8988T (cell line): Measurements from ENCODE around the gene MYDGF.

ENCODE experiments used
- DNase-seq: peaks from one replicate; pipeline ENCODE4 v3.0.0; 2011

MYDGF gene

DNA sequence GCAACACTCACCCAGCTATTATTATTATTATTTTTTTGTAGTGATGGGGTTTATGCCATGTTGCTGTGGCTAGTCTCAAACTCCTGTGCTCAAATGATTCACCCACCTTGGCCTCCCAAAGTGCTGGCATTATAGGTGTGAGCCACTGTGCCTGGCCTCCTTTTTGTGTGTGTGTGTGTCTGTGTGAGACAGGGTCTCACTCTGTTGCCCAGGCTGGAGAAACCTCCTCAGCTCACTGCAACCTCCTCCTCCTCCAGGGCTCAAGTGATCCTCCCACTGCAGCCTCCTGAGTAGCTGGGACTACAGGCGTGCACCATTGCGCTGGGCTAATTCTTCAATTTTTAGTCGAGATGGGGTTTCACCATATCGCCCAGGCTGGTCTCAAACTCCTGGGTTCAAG, 3.6 kb upstream of the MYDGF start:
- DNase-seq, result no peak

DNA sequence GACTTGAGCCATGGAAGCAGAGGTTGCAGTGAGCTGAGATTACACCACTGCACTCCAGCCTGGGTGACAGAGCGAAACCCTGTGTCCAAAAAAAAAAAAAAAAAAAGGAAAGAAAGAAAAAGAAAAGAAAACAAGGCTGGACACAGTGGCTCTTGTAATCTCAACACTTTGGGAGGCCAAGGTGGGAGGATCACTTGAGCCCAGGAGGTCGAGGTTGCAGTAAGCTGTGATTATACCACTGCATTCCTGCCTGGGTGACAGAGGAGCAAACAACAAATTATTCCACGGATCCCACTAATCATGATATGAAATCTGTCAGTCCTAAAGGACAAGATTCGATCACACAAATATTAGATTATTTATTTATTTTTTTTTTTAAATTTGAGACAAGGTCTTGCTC, 3.1 kb upstream of the MYDGF start:
- DNase-seq, result no peak

DNA sequence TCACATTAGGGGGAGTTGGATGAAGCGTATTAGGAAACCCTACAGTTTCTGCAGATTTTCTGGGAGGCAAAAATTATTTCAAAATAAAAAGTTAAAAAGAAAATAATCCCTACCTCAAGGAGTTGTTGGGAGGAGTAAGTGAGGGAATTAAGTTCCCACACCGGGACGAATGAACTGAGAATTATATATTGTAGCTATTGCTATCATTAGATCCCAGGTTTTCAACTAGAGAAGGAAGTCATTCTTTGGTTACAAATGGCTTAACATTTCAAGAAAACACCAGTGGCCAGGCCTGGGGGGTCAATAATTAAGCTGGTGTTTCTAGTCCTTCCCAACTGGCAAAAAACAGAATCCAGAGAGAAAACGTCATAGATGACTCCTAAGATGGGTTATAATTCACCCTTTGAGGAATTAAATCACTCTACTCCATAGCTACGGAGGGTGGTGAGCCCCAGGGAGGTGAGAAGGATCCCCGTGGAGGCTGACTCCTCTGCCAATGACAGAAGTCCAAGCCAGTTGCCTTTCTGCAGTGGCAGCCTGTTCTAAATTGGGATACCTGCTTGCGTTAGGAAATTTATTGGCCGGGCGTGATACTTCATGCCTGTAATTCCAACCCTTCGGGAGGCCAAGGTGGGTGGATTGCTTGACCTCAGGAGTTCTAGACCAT, 1.2 kb upstream of the MYDGF start:
- no peak for DNase-seq

DNA sequence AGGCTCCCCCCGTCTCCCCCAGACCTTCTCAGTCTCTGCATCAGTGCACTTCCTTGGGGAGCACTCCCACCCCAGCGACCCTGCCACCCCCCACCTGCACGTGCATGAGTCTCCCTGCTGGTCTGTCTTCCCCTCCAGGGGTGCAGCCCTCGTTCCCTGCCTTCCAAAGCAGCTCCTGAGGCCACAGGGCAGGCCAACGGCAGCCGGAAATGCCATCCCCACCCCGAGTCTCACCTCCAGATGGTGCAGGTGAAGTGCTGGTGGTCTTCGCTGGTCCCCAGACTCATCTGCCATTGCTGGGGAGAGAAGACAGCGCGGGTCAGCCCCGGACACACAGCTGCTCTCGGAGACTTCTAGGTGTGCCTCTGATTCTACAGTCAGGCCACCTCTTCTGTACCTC, 5.5 kb downstream of the MYDGF start:
- DNase-seq, result no peak

DNA sequence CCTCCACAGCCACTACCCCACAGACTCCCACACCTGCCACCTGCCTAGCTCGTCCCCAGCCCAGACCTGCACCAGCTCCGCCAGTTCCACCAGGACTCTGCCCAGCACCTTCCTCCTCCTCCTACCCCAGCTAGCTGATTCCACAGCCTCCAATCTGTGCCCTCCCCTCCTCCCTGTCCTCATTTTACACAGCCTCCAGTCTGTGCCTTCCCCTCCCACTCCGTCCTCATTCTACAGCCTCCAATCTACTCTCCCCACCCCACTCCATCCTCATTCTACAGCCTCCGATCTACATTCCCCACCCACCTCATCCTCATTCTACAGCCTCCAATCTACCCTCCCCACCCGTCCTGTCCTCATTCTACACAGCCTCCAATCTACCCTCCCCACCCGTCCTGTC, 7.3 kb downstream of the MYDGF start:
- DNase-seq, result no peak

DNA sequence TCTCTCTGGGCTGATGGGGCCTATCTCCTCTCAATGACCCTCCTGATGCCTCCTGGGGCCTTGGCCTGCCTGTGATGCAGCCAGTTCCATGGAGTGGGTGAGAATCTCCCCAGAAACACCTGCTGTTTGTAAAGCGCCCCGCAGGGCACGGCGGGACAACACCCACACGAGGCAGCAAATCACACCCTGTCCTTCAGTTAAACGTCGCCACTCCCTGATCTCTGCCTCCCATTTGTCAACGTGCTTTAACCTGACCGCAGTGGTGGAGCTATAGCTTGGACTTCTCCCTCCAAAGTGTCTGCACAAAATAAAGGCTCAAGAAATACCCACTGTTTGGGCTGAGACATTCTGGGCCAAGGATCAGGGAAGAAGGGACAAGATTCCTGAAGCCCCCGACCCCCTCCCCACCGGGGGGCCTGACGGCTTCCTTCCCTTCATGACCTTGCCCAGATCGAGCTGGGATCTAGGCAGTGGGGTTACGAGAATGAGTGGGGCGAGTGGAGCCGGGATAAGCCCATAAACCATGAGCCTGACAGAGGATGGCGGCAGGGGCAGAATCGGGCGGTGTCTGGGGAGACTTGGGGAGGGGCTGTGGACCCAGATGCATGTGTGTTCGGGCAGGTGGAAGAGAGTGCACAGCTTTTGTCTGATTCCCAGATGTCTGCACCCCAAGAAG, 8.0 kb downstream of the MYDGF start:
- no peak for DNase-seq

DNA sequence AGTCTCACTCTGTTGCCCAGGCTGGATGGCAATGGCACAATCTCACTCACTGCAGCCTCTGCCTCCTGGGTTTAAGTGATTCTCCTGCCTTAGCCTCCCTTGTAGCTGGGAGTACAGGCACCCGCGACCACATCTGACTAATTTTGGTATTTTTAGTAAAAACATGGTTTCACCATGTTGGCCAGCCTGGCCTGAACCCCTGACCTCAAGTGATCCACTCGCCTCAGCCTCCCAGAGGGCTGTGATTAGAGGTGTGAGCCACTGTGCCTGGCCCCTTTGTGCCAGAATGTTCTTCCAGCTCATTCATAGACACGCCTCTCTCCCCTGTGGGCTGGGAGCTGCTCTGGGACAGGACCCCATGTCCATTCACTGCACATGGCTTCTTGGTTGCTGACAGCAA, 9.1 kb downstream of the MYDGF start:
- no peak for DNase-seq

DNA sequence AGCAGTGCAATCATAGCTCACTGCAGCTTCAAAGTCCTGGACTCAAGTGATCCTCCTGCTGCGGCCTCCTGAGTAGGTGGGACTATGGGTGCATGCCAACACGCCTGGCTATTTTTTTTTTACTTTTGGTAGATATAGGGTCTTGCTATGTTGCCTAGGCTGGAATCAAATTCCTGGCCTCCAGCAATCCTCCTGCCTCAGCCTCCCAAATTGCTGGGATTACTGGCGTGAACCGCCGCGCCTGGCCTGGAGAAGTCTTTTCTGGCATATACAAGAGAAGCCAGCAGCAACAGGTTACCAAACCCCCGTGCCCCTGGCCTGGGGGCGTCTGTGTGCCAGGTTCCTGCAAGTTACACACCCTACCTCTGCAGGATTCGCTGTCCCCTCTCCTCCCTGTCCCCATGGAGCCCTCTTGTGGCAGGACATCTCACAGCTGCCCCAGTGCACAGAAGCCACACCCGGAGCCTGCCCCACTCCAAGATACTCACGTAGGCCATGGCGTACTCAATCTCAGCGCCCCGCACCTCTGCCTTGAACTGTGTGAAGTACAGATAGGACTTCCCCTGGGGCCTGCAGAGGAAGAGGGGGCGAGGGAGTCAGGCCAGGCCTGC, 9.9 kb downstream of the MYDGF start:
- DNase-seq, result no peak

DNA sequence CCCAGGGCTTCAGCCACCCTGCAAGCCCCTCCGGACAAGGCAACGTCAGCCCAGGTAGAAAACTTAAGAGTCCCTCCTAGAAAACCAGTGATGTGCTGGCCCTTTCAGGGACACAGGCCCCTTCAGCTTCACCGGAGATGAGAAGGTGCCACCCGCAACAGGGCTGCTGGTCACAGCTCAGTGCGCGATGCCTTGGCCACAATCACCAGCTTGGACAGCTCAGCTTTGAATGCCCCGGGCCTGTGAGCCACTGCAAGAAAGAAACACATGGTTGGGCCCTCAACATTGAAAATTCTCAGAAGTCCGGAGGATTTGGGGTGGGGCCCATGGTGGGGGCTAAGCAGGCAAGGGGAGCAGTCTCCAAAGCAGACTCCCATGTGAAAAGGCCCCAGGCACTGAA, 12.3 kb downstream of the MYDGF start:
- no peak for DNase-seq

DNA sequence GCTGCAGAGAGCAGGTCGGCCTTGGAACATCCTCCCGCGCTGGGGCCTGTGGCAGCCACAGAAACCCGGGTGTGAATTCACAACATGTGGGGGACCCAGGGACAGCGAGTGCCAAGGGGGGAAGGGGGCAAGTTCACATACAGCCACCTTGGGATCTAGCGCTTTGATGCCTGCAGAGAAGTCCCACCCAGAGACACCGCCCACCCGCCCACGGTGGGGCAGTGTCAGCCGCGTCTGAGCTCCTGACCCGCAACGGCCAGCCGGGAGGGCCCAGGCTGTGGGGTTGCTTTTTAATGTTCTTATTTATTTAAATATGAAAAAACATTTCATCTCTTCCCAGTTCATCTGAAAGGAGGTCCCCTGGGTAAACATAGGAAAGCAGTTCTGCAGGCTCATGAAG, 12.9 kb downstream of the MYDGF start:
- no peak for DNase-seq

DNA sequence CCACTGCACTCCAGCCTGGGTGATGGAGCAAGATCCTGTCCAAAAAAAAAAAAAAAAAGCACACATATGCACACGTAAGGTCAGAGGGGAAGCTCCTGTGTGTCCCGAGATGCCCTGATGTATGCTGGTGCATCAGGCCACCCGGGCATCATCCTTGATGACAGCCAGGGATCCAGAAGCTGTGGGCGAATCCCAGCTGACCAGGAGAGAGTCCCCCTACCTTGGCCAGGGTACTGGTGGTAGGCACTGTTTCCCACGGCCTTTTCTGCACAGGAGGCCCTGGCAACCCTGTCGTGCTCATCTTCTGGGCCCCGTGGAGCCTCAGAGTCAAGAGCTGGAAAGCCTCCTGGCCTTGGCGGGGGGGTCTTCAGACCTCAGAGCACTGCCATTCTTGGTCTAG, 14.0 kb downstream of the MYDGF start:
- DNase-seq, result no peak

DNA sequence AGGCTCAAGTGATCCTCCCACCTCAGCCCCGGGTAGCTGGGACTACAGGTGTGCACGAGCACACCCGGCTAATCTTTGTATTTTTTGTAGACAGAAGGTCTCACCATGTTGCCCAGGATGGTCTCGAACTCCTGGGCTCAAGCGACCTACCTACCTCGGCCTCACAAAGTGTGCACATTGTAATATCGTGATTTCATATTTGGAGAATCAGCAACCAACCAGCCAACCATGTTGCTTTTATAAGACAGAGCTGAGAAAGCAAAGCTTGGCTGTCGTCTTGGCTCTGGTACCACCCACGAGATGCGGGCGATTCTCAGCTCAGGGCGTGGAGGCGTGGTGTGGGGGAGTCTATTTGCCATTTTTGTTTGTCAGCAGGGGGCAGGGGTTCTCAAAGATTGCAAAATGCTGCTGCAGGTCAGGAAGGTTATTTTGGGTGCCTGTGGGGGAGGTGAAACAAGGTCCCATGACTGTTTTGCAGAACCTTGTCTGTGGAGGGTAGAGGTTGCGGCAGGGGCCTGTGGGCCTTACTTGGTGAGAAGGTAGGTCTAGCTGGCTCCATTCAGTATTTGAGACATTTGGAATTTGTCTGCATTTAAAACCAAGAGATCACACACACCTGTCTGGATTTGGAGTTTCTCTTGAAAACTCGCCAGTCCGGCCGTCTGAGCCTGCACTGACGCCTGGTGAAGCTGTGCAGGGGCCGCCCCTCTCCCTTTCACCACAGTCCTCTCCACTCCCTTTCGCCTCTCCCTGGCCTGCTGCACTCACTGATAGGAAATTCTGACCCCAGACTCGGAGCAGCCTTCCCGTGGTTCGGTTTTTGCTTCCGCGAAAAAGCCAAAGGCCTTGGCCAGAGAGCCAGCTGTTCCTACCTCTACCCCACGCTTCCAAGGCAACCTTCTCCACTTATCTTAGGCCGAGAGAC, 15.4 kb downstream of the MYDGF start:
- no peak for DNase-seq

DNA sequence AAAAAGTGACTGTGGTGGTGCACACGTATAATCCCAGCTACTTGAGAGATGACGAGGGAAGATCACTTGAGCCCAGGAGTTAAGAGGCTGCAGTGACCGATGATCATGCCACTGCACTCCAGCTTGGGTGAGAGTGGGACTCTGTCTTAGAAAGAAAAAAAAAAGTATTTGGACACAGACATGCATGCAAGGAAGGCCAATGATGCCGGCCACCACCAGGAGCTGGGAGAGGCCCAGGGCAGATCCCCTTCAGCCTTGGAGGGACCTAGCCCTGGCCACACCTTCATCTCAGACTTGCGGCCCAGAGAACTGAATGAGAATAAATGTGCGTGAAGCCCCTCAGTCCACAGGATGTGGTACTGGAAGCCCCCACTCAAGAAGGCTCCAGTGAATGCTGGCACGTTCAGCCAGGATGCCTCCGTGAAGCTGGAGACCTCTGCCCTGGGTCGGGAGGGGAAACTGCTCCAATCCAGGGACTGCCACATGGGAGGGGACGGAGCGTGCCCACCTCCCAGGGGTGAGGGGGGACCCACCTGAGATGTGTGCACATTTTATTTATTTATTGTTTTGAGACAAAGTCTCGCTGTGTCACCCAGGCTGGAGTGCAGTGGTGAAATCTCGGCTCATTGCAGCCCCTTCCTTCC, 16.2 kb downstream of the MYDGF start:
- no peak for DNase-seq

DNA sequence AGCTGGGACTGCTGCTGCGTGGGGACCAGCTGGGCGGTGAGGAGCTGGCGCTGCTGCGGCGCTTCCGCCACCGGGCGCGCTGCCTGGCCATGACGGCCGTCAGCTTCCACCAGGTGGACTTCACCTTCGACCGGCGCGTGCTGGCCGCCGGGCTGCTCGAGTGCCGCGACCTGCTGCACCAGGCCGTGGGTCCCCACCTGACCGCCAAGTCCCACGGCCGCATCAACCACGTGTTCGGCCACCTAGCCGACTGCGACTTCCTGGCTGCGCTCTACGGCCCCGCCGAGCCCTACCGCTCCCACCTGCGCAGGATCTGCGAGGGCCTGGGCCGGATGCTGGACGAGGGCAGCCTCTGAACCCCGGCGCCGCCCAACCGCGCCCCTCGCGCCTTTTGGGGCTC, 18.1 kb downstream of the MYDGF start:
- no peak for DNase-seq

DNA sequence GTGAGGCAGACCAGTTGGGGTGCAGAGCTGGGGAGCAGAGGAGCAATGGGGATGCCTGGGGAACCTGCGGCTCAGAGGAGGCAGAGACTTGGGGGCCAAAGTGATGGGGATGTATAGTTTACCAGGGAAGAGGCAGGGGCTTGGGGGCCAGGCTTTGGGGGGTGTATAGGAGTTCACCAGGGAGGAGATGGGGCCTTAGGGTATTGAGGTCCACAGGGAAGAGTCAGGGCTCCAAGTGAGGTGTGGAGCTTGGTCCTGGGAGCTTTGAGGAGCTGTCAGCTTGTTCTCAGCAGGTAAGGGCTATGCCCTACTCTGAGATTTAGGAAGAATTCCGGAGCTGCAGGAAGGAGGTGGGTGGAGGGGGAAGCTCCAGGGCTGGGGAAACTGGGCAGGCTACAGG, 20.0 kb downstream of the MYDGF start:
- DNase-seq, result no peak

DNA sequence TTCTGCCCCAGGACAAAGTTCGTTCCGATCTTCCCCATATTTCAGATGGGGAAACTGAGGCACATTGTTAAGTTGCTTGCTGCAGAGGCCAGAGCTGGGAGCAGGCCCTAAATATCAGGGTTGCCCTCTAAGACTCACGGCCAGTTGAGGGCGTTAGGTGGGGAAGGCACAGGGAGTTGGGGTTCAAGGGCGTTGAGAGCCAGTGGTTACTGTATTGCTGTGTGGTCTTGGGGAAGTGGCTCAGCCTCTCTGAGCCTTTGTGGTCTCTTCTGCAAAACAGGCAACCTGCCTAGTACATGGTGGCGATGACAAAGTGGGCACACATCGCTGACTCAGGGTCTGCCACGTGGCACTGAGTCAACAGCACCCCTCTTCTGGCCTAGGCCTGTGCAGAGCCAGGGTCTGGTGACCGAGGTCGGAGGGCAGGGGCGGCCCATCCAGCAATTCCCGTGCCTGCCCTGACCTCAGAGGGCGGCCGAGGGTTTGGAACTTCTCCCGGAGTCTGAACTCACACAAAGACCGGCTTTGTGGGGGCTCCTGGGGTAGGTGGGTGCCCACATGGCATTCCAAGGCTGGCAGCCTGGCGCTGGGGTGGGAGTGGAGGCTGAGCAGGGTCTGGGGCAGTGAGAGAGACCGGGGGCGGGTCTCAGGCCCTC, 20.6 kb downstream of the MYDGF start:
- DNase-seq, result no peak

DNA sequence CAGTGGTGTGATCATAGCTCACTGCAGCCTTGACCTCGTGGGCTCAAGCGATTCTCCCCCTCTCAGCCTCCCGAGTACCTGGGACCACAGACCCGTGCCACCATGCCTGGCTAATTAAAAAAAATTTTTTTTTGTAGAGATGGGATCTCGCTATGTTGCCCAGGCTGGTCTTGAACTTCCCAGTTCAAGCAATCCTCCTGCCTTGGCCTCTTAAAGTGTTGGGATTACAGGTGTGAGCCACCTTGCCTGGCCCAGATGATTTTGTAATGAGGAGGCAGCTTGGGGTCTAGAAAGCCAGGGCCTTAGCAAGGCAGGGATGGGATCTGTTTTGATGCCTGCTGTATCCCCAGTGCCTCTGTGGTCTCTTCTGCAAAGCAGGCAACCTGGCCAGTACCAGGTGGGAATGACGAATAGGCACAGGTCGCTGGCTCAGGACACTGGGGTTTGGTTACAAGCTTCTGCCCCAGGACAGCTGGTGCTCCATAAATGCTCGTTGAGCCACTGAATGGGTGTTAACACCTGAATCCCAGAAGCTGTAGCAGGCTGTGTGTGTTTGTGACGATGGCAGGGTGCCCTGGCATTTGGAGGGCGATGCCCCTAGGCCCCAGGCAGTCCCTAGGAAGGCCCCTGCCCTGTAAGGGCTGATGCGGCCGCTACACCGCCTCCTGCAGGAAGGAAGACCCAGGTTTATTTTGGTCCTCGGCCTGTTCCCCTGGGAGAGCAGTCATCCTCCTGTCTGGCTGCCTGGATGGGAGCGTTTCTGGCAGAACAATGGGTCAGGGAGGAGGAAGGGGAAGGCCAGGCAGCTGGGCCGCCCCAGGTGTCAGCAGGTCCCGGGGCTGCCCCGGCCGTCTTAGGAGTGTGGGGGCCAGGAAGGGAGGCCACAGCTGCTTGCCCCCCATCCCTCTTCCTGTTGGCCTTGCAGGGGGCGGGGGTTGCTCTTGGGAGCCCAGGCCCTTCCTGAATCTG, 22.2 kb downstream of the MYDGF start:
- DNase-seq, result no peak

DNA sequence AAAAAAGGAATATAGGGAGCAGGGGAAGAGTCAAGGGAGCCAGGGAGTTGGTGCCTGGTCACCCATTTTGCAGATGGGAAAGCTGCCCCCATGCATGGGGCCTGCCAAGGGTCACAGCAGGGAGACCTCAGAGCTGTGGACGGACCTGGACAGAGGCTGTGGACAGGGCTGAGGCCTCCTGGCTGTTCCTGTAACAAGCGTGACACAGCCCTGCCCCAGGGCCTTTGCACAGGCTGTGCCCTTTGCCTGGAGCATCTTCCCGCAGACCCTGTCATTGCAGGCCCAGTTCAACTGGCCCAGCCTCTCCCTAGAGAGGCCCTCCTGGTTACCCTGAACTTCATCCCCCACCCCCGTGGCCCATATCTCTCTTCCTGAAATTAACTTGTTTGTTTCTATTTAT, 24.4 kb downstream of the MYDGF start:
- no peak for DNase-seq

DNA sequence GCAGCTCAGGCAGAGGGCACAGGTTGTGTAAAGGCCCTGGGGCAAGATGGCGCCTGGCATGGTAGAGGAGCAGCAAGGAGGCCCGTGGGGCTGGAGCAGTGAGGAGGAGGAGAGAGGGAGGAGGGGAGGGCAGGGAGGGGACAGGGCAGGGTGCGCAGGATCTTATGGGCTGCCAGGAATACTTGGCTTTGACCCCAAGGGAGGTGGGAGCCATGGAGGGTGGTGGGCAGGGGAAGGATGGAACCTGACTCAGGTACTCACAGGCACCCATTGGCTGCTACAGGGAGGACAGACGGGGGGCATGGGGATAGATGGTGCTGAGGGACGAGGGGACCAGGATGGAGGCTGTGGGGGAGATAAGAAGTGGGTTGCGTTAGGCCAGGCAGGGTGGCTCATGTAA, 27.5 kb downstream of the MYDGF start:
- DNase-seq, result no peak

DNA sequence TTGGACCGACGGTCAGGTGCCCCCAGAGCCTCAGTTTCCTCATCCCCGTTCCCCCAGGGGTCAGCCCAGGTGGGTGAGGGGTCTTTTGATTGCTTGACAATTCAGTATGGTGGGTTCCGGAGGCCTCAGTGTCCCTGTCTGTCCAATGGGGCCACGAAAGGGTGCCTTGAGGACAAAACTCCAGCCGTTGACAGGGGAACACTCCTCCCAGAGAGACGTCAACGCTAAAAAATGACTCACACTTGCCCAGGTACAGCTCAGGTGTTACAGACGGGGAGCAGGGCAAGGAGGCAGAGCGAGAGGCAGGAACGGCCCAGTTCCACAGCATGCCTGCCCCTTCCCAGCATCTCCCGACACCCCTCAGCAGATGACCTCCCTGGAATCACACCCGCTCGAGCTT, 29.0 kb downstream of the MYDGF start:
- DNase-seq, result no peak
